Bronchial epithelial cell (primary cell): Measurements from ENCODE around the gene PAPPA2. TPM values are rescaled to one million over a fixed set of nuclear protein-coding genes. Genes with fewer than 3 reads are reported as not detected.

Experiments
- DNase-seq: peaks from one replicate; pipeline ENCODE4 v3.0.0-alpha.2; 2010; ENCODE audit warnings: low read depth
- FAIRE-seq: peaks from 2 replicates; lab custom pipeline; 2011; peaks lifted over from hg19 to GRCh38; lab: Jason Lieb, UNC
- H3K27me3 ChIP-seq: 2 replicates; pipeline ENCODE4 v1.5.1; 2011; ENCODE audit warnings: low read length; ENCODE audit not compliant: control insufficient read depth, insufficient read depth
- H3K36me3 ChIP-seq: 2 replicates; pipeline ENCODE4 v1.5.1; 2011; ENCODE audit warnings: low read length; ENCODE audit not compliant: control insufficient read depth, insufficient read depth
- H3K4me3 ChIP-seq: 2 replicates; pipeline ENCODE4 v1.5.1; 2011; ENCODE audit warnings: mild to moderate bottlenecking, low read depth, low read length, control low read depth
- CTCF ChIP-seq: IDR thresholded peaks from 2 replicates; pipeline ENCODE4 v1.5.1; 2011; ENCODE audit warnings: mild to moderate bottlenecking, moderate library complexity, low read length, control low read depth, inconsistent platforms; ENCODE audit not compliant: insufficient read depth, severe bottlenecking
- total RNA-seq: library from RNA; depleted of rRNA; stranded (reverse); fragments of >200 nt; gene quantifications from 2 replicates; pipeline ENCODE4 v1.2.1, GENCODE V29; 2014

The PAPPA2 gene
- total RNA-seq, 1 donor from 2014 or later: 8.7 TPM

GRCh38 chr1:176536588-176536987 lies 73.6 kb downstream of the PAPPA2 start:
- H3K27me3 ChIP-seq: no peaks in the 10 kb centered on the region
- no peak for TF ChIP-seq CTCF
- H3K4me3 ChIP-seq: no peak overlapping the region
- FAIRE-seq (no peak), DNase-seq (no peak)
- no peaks in the 10 kb centered on the region for H3K36me3 ChIP-seq

- H3K4me3 ChIP-seq: no peak overlapping the region
- no peak for TF ChIP-seq CTCF
- no peaks in the 10 kb centered on the region for H3K36me3 ChIP-seq
- DNase-seq: no peak
- H3K27me3 ChIP-seq: no peaks in the 10 kb centered on the region
- no peak for FAIRE-seq
These were observed 76.0 kb downstream of the PAPPA2 start for GRCh38 chr1:176539018-176539417.

GRCh38 chr1:176540428-176540827 lies 77.5 kb downstream of the PAPPA2 start:
- no peak for DNase-seq
- Histone ChIP-seq H3K36me3 (no peaks in the 10 kb centered on the region), H3K4me3 (no peak overlapping the region), H3K27me3 (no peaks in the 10 kb centered on the region)
- TF ChIP-seq CTCF: no peak
- FAIRE-seq: no peak

GRCh38 chr1:176541663-176542062 lies 78.7 kb downstream of the PAPPA2 start:
- H3K36me3 ChIP-seq: no peaks in the 10 kb centered on the region
- FAIRE-seq (no peak), DNase-seq (peak; percentile 74)
- no peak overlapping the region for H3K4me3 ChIP-seq
- H3K27me3 ChIP-seq: no peaks in the 10 kb centered on the region
- TF ChIP-seq CTCF: no peak

- DNase-seq (no peak), FAIRE-seq (no peak)
- no peaks in the 10 kb centered on the region for H3K27me3 ChIP-seq
- no peak for TF ChIP-seq CTCF
- no peak overlapping the region for H3K4me3 ChIP-seq
- no peaks in the 10 kb centered on the region for H3K36me3 ChIP-seq
These were observed 79.4 kb downstream of the PAPPA2 start for GRCh38 chr1:176542352-176542751.
